NB4 (cell line): ENCODE data around the gene CPXM1.

Source experiments
- MAX ChIP-seq: IDR thresholded peaks from 2 replicates; pipeline ENCODE4 v1.6.1; 2011; ENCODE audit warnings: low read depth, low read length
- MYC ChIP-seq: IDR thresholded peaks from 2 replicates; pipeline ENCODE4 v1.6.1; 2011; ENCODE audit warnings: low read depth, low read length
- POLR2A ChIP-seq: IDR thresholded peaks from 2 replicates; pipeline ENCODE4 v1.6.1; 2011; ENCODE audit warnings: mild to moderate bottlenecking; ENCODE audit not compliant: insufficient read length; ENCODE audit errors: extremely low read depth
- TF ChIP-seq, protein P1 (sequence below): IDR thresholded peaks from one replicate; pipeline ENCODE4 v1.5.1; 2012; ENCODE audit warnings: low read depth, low read length

- TF ChIP-seq, protein P1, sequence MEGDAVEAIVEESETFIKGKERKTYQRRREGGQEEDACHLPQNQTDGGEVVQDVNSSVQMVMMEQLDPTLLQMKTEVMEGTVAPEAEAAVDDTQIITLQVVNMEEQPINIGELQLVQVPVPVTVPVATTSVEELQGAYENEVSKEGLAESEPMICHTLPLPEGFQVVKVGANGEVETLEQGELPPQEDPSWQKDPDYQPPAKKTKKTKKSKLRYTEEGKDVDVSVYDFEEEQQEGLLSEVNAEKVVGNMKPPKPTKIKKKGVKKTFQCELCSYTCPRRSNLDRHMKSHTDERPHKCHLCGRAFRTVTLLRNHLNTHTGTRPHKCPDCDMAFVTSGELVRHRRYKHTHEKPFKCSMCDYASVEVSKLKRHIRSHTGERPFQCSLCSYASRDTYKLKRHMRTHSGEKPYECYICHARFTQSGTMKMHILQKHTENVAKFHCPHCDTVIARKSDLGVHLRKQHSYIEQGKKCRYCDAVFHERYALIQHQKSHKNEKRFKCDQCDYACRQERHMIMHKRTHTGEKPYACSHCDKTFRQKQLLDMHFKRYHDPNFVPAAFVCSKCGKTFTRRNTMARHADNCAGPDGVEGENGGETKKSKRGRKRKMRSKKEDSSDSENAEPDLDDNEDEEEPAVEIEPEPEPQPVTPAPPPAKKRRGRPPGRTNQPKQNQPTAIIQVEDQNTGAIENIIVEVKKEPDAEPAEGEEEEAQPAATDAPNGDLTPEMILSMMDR = no peak
- TF ChIP-seq POLR2A = no peak
- TF ChIP-seq MAX = no peak
- TF ChIP-seq MYC = no peak
These were observed 37.0 kb upstream of the CPXM1 start for GRCh38 chr20:2837221-2837960.
